PFSK-1 (cell line): ENCODE measurements around the gene SLC7A6.
A peak's percentile ranks its signal among the peaks of the same experiment; 100 is the strongest.

Experiments used
- FOXP2 ChIP-seq: optimal IDR thresholded peaks from 2 replicates; pipeline ENCODE3; 2011; ENCODE audit warnings: borderline replicate concordance, control low read depth, inconsistent platforms; ENCODE audit not compliant: insufficient read depth; ENCODE audit errors: extremely low read length, extremely low read depth
- POLR2AphosphoS5 ChIP-seq: IDR thresholded peaks from 2 replicates; pipeline ENCODE4 v1.6.1; 2012; ENCODE audit warnings: low read depth, mild to moderate bottlenecking, control low read depth, low read length, moderate library complexity
- SIN3A ChIP-seq: IDR thresholded peaks from 2 replicates; pipeline ENCODE4 v1.6.1; 2012; ENCODE audit warnings: mild to moderate bottlenecking, low read length, moderate library complexity, borderline replicate concordance; ENCODE audit not compliant: insufficient read depth
- TAF1 ChIP-seq: IDR thresholded peaks from 2 replicates; pipeline ENCODE4 v1.6.1; 2012; ENCODE audit warnings: low read length, control low read depth, borderline replicate concordance; ENCODE audit not compliant: insufficient read depth
- TF ChIP-seq, protein P1 (sequence below), 2 experiments: IDR thresholded peaks; 2 replicates each; pipeline versions ENCODE4 v1.6.1 to v1.8.0; 2011 to 2012; ENCODE audit warnings: low read depth in 2 of 2, low read length in 2 of 2, control low read depth in 1 of 2, inconsistent platforms in 1 of 2, mild to moderate bottlenecking in 1 of 2, moderate library complexity in 1 of 2; ENCODE audit not compliant: insufficient read depth in 1 of 2

Gene SLC7A6

DNA sequence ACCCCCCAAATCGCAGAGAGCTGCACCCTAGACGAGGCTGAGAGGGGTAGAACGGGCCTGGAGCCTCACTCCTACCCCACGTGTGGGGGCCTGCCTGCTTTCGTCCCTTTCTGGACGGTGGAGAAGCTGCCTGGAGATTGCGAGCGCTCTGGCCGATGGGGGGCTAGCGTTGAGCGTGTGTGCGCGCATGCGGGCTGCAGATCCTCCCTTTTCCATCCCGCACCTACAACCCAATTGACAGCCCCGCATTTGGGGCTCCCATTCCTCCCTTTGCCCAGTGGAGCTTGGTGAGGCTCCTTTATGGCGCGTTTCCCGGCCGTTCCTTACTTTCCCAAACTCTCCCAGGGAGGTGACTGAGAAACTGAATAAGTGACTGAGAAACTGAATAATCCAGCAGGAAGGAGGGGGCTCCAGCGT, 27.5 kb upstream of the SLC7A6 start:
- TF ChIP-seq FOXP2 (no peak), POLR2AphosphoS5 (no peak), SIN3A (no peak), TAF1 (no peak)
- TF ChIP-seq, protein P1, sequence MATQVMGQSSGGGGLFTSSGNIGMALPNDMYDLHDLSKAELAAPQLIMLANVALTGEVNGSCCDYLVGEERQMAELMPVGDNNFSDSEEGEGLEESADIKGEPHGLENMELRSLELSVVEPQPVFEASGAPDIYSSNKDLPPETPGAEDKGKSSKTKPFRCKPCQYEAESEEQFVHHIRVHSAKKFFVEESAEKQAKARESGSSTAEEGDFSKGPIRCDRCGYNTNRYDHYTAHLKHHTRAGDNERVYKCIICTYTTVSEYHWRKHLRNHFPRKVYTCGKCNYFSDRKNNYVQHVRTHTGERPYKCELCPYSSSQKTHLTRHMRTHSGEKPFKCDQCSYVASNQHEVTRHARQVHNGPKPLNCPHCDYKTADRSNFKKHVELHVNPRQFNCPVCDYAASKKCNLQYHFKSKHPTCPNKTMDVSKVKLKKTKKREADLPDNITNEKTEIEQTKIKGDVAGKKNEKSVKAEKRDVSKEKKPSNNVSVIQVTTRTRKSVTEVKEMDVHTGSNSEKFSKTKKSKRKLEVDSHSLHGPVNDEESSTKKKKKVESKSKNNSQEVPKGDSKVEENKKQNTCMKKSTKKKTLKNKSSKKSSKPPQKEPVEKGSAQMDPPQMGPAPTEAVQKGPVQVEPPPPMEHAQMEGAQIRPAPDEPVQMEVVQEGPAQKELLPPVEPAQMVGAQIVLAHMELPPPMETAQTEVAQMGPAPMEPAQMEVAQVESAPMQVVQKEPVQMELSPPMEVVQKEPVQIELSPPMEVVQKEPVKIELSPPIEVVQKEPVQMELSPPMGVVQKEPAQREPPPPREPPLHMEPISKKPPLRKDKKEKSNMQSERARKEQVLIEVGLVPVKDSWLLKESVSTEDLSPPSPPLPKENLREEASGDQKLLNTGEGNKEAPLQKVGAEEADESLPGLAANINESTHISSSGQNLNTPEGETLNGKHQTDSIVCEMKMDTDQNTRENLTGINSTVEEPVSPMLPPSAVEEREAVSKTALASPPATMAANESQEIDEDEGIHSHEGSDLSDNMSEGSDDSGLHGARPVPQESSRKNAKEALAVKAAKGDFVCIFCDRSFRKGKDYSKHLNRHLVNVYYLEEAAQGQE (IDR thresholded peaks at IDR 0.05; ENCODE audit: insufficient read depth in 1 of 2, low read depth in 2 of 2, low read length in 2 of 2) = no peak

DNA sequence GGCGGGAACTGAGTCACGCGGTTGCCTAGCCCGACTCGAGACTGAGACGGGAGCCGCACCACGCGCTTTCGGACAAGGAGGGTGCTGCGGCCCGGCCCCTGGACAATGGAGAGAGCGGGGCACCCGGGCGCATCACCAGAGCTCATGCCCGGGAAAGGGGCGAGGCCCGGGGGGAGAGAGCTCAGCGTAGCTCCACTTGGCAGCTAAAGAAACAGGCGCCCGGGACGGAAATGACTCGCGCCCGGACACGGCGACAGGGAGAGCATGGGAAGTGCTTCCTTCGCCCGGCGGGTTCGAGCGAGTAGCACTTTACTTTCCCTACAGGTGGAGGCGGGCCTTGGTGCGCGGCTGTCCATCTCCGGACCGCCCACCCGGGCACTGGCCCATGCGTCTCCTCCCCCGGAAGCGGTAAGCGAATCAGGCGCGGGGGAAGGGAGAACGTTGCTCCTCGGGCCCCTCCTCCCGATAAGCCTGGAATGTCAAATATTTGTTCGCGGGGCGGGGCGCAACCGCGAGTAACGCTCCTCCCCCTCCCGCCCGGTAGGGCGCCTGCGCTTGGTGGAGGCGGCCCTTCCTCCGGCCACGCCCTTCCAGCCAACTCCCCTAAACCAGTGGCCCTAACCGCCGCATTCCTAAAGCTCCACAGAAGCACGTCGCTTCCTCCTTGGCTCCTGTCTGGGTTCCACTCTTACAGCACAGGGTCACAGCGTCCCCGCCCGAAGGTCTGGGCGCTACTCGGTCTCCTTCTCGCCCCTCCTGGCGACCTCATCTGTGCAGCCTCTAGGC, 26.9 kb upstream of the SLC7A6 start:
- TF ChIP-seq, protein P1 (IDR thresholded peaks at IDR 0.05; ENCODE audit: insufficient read depth in 1 of 2, low read depth in 2 of 2, low read length in 2 of 2) = 0 out of 4 replicates have a peak, but pooled peaks of 1 of the 2 experiments have one; percentile 18
- TF ChIP-seq POLR2AphosphoS5 (peak; percentile 81), SIN3A (no peak), TAF1 (peak; percentile 75; the same call in 1 of the 2 replicates), FOXP2 (peak; percentile 78)

DNA sequence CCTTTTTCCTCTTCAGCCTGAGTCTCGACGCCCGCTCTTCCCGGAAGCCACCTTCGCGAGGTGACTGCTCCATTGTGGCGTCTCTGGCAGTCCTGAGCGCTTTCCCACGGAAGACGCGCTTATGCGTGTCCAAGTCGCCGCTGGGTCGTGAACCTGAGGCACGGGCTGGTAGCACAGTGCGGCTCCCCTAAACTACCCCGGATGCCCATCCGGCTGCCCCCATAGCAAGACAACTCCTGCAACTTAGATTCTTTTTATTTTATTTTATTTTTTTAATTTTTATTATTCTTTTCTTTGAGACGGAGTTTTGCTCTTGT, 26.3 kb upstream of the SLC7A6 start:
- TF ChIP-seq FOXP2 = no peak
- TF ChIP-seq, protein P1 (IDR thresholded peaks at IDR 0.05; ENCODE audit: insufficient read depth in 1 of 2, low read depth in 2 of 2, low read length in 2 of 2) = no peak
- TF ChIP-seq SIN3A = no peak
- TF ChIP-seq POLR2AphosphoS5 = no peak
- no peak for TF ChIP-seq TAF1

DNA sequence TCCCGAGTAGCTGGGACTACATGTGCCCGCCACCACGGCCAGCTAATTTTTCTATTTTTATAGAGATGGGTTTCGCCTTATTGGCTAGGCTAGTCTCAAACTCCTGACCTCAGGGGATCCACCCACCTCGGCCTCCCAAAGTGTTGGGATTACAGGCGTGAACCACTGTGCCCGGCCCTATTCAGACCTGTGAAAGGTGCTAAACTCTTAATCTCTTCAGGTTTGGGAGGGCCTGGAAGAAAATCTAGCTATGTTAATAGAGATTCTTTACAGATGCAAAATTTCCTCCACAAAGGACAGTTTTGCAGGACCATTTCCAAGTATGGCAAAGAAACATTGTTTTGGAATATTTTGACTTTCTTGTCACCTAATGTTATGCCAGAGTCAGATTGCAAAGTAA, 22.2 kb upstream of the SLC7A6 start:
- no peak for TF ChIP-seq POLR2AphosphoS5
- TF ChIP-seq, protein P1 (IDR thresholded peaks at IDR 0.05; ENCODE audit: insufficient read depth in 1 of 2, low read depth in 2 of 2, low read length in 2 of 2) = no peak
- no peak for TF ChIP-seq SIN3A
- TF ChIP-seq TAF1 = no peak
- TF ChIP-seq FOXP2 = no peak
